ENCODE data around the gene SETD5. TPM values are rescaled to one million over a fixed set of nuclear protein-coding genes. Genes with fewer than 3 reads are reported as not detected.

Gene SETD5
- total and polyA plus RNA-seq, 2 of the 8 experiments (the other 6 are each of a cell fraction or from before 2014, with no cell fraction given), result 108 to 234 TPM

- Histone ChIP-seq H3K79me1 (ENCODE audit: low read depth, low read length) (0 out of 2 replicates have a peak, but pooled peaks cover 2% of the 10 kb centered on the region), H2BK5ac (ENCODE audit: low read depth, low read length) (no peak overlapping the region), H4K91ac (replicated peaks; ENCODE audit: insufficient read length, low read length) (no peak overlapping the region), H2AK5ac (ENCODE audit: low read depth, low read length) (no peak overlapping the region), H3K23ac (ENCODE audit: insufficient read length) (no peak overlapping the region), H3K9me3 (ENCODE audit: insufficient read depth in 2 of 2, low read depth in 1 of 2, low read length in 1 of 2) (no peaks in the 10 kb centered on the region), H2AFZ (ENCODE audit: low read length) (no peak overlapping the region), H2BK15ac (ENCODE audit: low read length) (no peak overlapping the region), H3K36me3 (ENCODE audit: control insufficient read depth in 2 of 4, insufficient read depth in 4 of 4, low read length in 3 of 4) (peaks cover 27 to 95% (median 87%) of the 10 kb centered on the region in 4 experiments), H3K9ac (replicated peaks in 1 of 4; ENCODE audit: extremely low read depth in 1 of 4, low read depth in 3 of 4, low read length in 3 of 4) (no peak overlapping the region), H3K23me2 (ENCODE audit: low read depth, low read length) (no peaks in the 10 kb centered on the region), H3K79me2 (ENCODE audit: control insufficient read depth in 1 of 2, insufficient read depth in 2 of 2, low read length in 2 of 2) (peaks cover 2 to 66% of the 10 kb centered on the region in 2 experiments; a peak in 3 of 4 replicates), H2BK12ac (ENCODE audit: low read depth, low read length) (no peak overlapping the region), H4K20me1 (replicated peaks in 1 of 2; ENCODE audit: control insufficient read depth in 1 of 2, insufficient read depth in 2 of 2, low read length in 2 of 2) (peaks cover 11 to 15% of the 10 kb centered on the region in 2 experiments), H3K56ac (replicated peaks; ENCODE audit: insufficient read length, low read depth, low read length) (no peak overlapping the region), H2BK20ac (ENCODE audit: low read length) (no peak overlapping the region), H3K4ac (replicated peaks; ENCODE audit: insufficient read length, low read depth, low read length) (no peak overlapping the region), H4K8ac (ENCODE audit: extremely low read depth, insufficient read depth, low read length) (no peak overlapping the region), H3K27ac (ENCODE audit: low read depth, low read length) (no peak overlapping the region), H3K18ac (ENCODE audit: extremely low read depth, low read length) (no peak overlapping the region), H3K4me3 (ENCODE audit: extremely low read depth in 1 of 4, insufficient read depth in 2 of 4, low read depth in 3 of 4, low read length in 4 of 4) (no peak overlapping the region), H3K4me1 (replicated peaks in 1 of 4; ENCODE audit: control insufficient read depth in 3 of 4, insufficient read depth in 4 of 4, low read length in 3 of 4) (no peaks in the 10 kb centered on the region), H3K14ac (ENCODE audit: insufficient read length) (no peak overlapping the region), H3K27me3 (replicated peaks in 1 of 4; ENCODE audit: control insufficient read depth in 3 of 4, extremely low read depth in 1 of 4, insufficient read depth in 3 of 4, low read length in 3 of 4) (no peaks in the 10 kb centered on the region), H3K4me2 (ENCODE audit: insufficient read depth in 1 of 2, low read depth in 2 of 2, low read length in 2 of 2) (no peak overlapping the region), H4K5ac (ENCODE audit: insufficient read length, low read depth, low read length) (no peak overlapping the region), H2BK120ac (replicated peaks; ENCODE audit: low read depth, low read length) (no peak overlapping the region)
- TF ChIP-seq TBP (IDR thresholded peaks at IDR 0.05; ENCODE audit: low read depth, low read length), result no peak
- no peak for TF ChIP-seq TCF12 (IDR thresholded peaks at IDR 0.05; ENCODE audit: low read depth, low read length)
- no peak for TF ChIP-seq RNF2 (IDR thresholded peaks at IDR 0.05; ENCODE audit: borderline replicate concordance, low read depth, low read length, missing control alignments, poor library complexity, severe bottlenecking)
- CTCF ChIA-PET (ENCODE audit: partially characterized antibody), result interaction anchor here (0.6 to 1.1 kb wide), 3 partner anchors 16 to 82 kb away, joined by 3 read pairs; no protein-coding TSS in a partner anchor
- DNase-seq (ENCODE audit: low read depth in 1 of 2, low spot score in 2 of 2) (no peak), FAIRE-seq (no peak)
- POLR2A ChIA-PET (ENCODE audit: partially characterized antibody), result interaction anchor here (1.0 to 3.9 kb wide), 6 partner anchors 10 to 49 kb away, joined by 3 to 29 read pairs (median 4); partner anchors contain the start of gene SETD5
- 74% methylated on average over 3 of the region's 3 CpGs; no CpG with 5 or more reads in 1 of the 2 experiments for WGBS, 2 experiments (ENCODE audit: extremely low coverage in 1 of 2, insufficient coverage in 1 of 2, insufficient read length in 1 of 2, insufficient replicate concordance in 2 of 2, low coverage in 1 of 2, low lambda C conversion rate in 2 of 2, missing lambda C conversion rate in 1 of 2)
Observed at GRCh38 chr3:9435316-9435715, 37.9 kb downstream of the SETD5 start.

All from H1 (cell line).